GM21529 (cell line): ENCODE data around the gene TRIM71.
"Not testable (repeated sequence)": the region's sequence is repeated elsewhere in the genome, so short reads cannot be mapped to it uniquely, and the experiment has no call there.

Source experiments
- ATAC-seq: cut with Tn5 transposase; IDR thresholded peaks from one replicate; pipeline ENCODE4 v1.9.1; 2021; ENCODE audit not compliant: unreplicated experiment

Gene TRIM71

GRCh38 chr3:32817558-32818228 lies at the start of gene TRIM71:
TRIM71 (plus strand) TSS chr3:32817997; CDS start chr3:32818081, 84 bp downstream.
- ATAC-seq: no peak

- ATAC-seq: no peak
These were observed 39.4 kb upstream of the TRIM71 start for GRCh38 chr3:32778389-32778788.

GRCh38 chr3:32780071-32780734 lies 37.6 kb upstream of the TRIM71 start:
- no peak for ATAC-seq

- peak; percentile 46 for ATAC-seq
These were observed 37.0 kb upstream of the TRIM71 start for GRCh38 chr3:32780735-32781210.

- ATAC-seq: peak; percentile 95
These were observed 36.4 kb upstream of the TRIM71 start for GRCh38 chr3:32781211-32781968.

GRCh38 chr3:32781969-32782270 lies 35.9 kb upstream of the TRIM71 start:
- ATAC-seq: not testable (repeated sequence)

GRCh38 chr3:32782407-32782806 lies 35.4 kb upstream of the TRIM71 start:
- ATAC-seq: no peak

GRCh38 chr3:32791833-32792232 lies 26.0 kb upstream of the TRIM71 start:
- no peak for ATAC-seq

- no peak for ATAC-seq
These were observed 23.1 kb upstream of the TRIM71 start for GRCh38 chr3:32794487-32795308.

- ATAC-seq: not testable (repeated sequence)
These were observed 21.3 kb upstream of the TRIM71 start for GRCh38 chr3:32796384-32796950.

- ATAC-seq: no peak
These were observed 20.0 kb upstream of the TRIM71 start for GRCh38 chr3:32797776-32798175.

GRCh38 chr3:32801440-32801839 lies 16.4 kb upstream of the TRIM71 start:
- ATAC-seq: not testable (repeated sequence)

GRCh38 chr3:32813180-32813579 lies 4.6 kb upstream of the TRIM71 start:
- ATAC-seq: peak; percentile 76

- ATAC-seq: no peak
These were observed 3.4 kb upstream of the TRIM71 start for GRCh38 chr3:32814361-32814760.

GRCh38 chr3:32815841-32816438 lies 1.9 kb upstream of the TRIM71 start:
- ATAC-seq: no peak

- no peak for ATAC-seq
These were observed 1.1 kb upstream of the TRIM71 start for GRCh38 chr3:32816439-32817256.

- no peak for ATAC-seq
These were observed 590 bp upstream of the TRIM71 start for GRCh38 chr3:32817257-32817557.

GRCh38 chr3:32818229-32818969 lies 602 bp downstream of the TRIM71 start:
- no peak for ATAC-seq

GRCh38 chr3:32818970-32819511 lies 1.2 kb downstream of the TRIM71 start:
- no peak for ATAC-seq
